Measurements from ENCODE around the gene LSAMP.

DNA sequence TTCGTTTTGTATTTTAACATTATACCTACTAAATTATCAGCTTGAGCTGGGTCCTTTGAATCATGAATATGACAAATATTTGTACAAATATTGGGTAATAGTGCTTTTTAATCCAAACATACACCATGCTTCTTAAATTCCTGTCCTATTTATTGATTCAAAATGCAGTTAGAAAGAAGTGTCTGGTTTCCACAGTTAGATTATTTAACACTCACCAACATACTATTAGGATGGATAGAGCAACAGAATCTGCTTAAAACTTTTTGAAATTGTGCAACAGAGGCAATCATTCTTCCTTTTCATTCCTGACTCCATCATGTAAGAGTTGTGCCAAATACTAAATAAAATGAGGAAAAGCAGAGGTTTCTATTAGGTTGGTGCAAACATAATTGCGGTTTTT is 281.2 kb downstream of the LSAMP start:
- TF ChIP-seq, protein P1, sequence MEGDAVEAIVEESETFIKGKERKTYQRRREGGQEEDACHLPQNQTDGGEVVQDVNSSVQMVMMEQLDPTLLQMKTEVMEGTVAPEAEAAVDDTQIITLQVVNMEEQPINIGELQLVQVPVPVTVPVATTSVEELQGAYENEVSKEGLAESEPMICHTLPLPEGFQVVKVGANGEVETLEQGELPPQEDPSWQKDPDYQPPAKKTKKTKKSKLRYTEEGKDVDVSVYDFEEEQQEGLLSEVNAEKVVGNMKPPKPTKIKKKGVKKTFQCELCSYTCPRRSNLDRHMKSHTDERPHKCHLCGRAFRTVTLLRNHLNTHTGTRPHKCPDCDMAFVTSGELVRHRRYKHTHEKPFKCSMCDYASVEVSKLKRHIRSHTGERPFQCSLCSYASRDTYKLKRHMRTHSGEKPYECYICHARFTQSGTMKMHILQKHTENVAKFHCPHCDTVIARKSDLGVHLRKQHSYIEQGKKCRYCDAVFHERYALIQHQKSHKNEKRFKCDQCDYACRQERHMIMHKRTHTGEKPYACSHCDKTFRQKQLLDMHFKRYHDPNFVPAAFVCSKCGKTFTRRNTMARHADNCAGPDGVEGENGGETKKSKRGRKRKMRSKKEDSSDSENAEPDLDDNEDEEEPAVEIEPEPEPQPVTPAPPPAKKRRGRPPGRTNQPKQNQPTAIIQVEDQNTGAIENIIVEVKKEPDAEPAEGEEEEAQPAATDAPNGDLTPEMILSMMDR (conservative IDR thresholded peaks at IDR 0.05; ENCODE audit: low read length) = no peak
- no peak for TF ChIP-seq EZH2phosphoT487 (IDR thresholded peaks at IDR 0.05; ENCODE audit: borderline replicate concordance)
